DND-41 (cell line): ENCODE data around the gene PDCD1LG2.

Experiments
- ATAC-seq: fragments of 200-7000 bp; cut with Tn5 transposase; 3 replicates; pipeline ENCODE4 v1.9.1; 2021; ENCODE audit warnings: low read depth; ENCODE audit not compliant: insufficient read depth
- DNase-seq: peaks from one replicate; pipeline ENCODE4 v3.0.0-alpha.2; 2020
- H2AFZ ChIP-seq: 2 replicates; pipeline ENCODE4 v1.6.0; 2012; ENCODE audit warnings: low read depth, low read length
- H3K27ac ChIP-seq: 2 replicates; pipeline ENCODE4 v1.5.1; 2012; ENCODE audit warnings: low read length, inconsistent platforms
- H3K27me3 ChIP-seq: fragments of 200-600 bp; sonication (generic); 2 replicates; pipeline ENCODE4 v1.6.0; 2012; ENCODE audit warnings: low read length, mild to moderate bottlenecking, inconsistent platforms; ENCODE audit not compliant: insufficient read depth, poor library complexity
- H3K36me3 ChIP-seq: 2 replicates; pipeline ENCODE4 v1.5.1; 2012; ENCODE audit warnings: low read length, inconsistent platforms; ENCODE audit not compliant: insufficient read depth
- H3K4me1 ChIP-seq: 2 replicates; pipeline ENCODE4 v1.5.1; 2012; ENCODE audit warnings: mild to moderate bottlenecking, low read length; ENCODE audit not compliant: insufficient read depth
- H3K4me2 ChIP-seq: 2 replicates; pipeline ENCODE4 v1.6.0; 2012; ENCODE audit warnings: mild to moderate bottlenecking, moderate library complexity, low read length, inconsistent platforms; ENCODE audit not compliant: insufficient read depth
- H3K4me3 ChIP-seq, 2 experiments: fragments of 200-600 bp in 1 of 2; shearing (Covaris generic) in 1 of 2; 2 replicates each; pipeline ENCODE4 v1.5.1; 2012 to 2016; ENCODE audit warnings: inconsistent platforms in 2 of 2, low read length in 2 of 2, mild to moderate bottlenecking in 2 of 2, low read depth in 1 of 2, moderate library complexity in 1 of 2
- H3K79me2 ChIP-seq: 2 replicates; pipeline ENCODE4 v1.6.0; 2012; ENCODE audit warnings: low read length, inconsistent platforms; ENCODE audit not compliant: insufficient read depth
- H3K9ac ChIP-seq: 2 replicates; pipeline ENCODE4 v1.6.0; 2012; ENCODE audit warnings: low read depth, mild to moderate bottlenecking, inconsistent platforms, low read length, moderate library complexity
- H3K9me3 ChIP-seq: 2 replicates; pipeline ENCODE4 v1.5.1; 2012; ENCODE audit warnings: low read length, moderate library complexity, mild to moderate bottlenecking, inconsistent platforms; ENCODE audit not compliant: insufficient read depth, severe bottlenecking
- H4K20me1 ChIP-seq: 2 replicates; pipeline ENCODE4 v1.6.0; 2012; ENCODE audit warnings: low read length; ENCODE audit not compliant: insufficient read depth
- CTCF ChIP-seq: IDR thresholded peaks from 2 replicates; pipeline ENCODE4 v1.5.1; 2012; ENCODE audit warnings: borderline replicate concordance, low read length, moderate library complexity, mild to moderate bottlenecking; ENCODE audit not compliant: poor library complexity, severe bottlenecking; ENCODE audit errors: extremely low read depth
- EZH2 ChIP-seq: IDR thresholded peaks from 3 replicates; pipeline ENCODE4 v1.6.1; 2012; ENCODE audit warnings: borderline replicate concordance, low read depth, mild to moderate bottlenecking, moderate library complexity, low read length, inconsistent platforms; ENCODE audit not compliant: severe bottlenecking

PDCD1LG2 gene

GRCh38 chr9:5531101-5531882 is 21.0 kb downstream of the PDCD1LG2 start:
- H3K27ac ChIP-seq = no peak overlapping the region
- H3K79me2 ChIP-seq = no peaks in the 10 kb centered on the region
- ATAC-seq = no peak
- no peaks in the 10 kb centered on the region for H3K4me1 ChIP-seq
- no peak overlapping the region for H2AFZ ChIP-seq
- no peaks in the 10 kb centered on the region for H3K36me3 ChIP-seq
- no peaks in the 10 kb centered on the region for H4K20me1 ChIP-seq
- no peaks in the 10 kb centered on the region for H3K9me3 ChIP-seq
- H3K4me3 ChIP-seq = no peak overlapping the region
- no peaks in the 10 kb centered on the region for H3K27me3 ChIP-seq
- no peak overlapping the region for H3K9ac ChIP-seq
- no peak for DNase-seq
- H3K4me2 ChIP-seq = no peak overlapping the region
- TF ChIP-seq CTCF (no peak), EZH2 (no peak)

DNA sequence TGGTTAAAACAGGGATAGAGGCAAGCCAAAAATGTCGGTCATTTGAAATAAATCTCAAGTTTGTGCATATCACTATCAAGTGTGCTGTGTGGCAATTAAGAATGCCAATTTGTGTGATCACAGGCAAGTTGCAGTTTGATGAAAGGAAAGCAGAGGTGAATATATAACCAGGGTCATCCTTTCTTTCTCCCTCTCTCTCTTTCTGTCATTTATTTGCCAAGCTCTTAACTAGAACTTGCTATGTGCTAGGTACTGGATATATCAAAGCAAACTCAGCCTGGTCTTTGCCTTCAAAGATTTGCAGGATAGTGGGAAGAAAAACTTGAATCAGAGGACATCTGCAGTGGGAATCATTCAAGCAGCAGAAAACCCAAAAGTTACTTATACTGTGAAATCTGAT is 22.0 kb downstream of the PDCD1LG2 start:
- no peak overlapping the region for H3K27ac ChIP-seq

GRCh38 chr9:5532790-5533189 is 22.5 kb downstream of the PDCD1LG2 start:
- H3K9me3 ChIP-seq = no peaks in the 10 kb centered on the region
- no peak for TF ChIP-seq CTCF
- no peak for TF ChIP-seq EZH2
- H3K4me2 ChIP-seq = no peak overlapping the region
- no peak for DNase-seq
- H3K79me2 ChIP-seq = no peaks in the 10 kb centered on the region
- no peak overlapping the region for H3K4me3 ChIP-seq
- no peak overlapping the region for H3K9ac ChIP-seq
- no peaks in the 10 kb centered on the region for H3K36me3 ChIP-seq
- H3K4me1 ChIP-seq = no peaks in the 10 kb centered on the region
- H3K27me3 ChIP-seq = no peaks in the 10 kb centered on the region
- no peaks in the 10 kb centered on the region for H4K20me1 ChIP-seq
- H2AFZ ChIP-seq = no peak overlapping the region
- no peak overlapping the region for H3K27ac ChIP-seq
- ATAC-seq = no peak

More for the DNA sequence above, 22.0 kb downstream of the PDCD1LG2 start:
- no peaks in the 10 kb centered on the region for H3K36me3 ChIP-seq
- no peak overlapping the region for H3K4me2 ChIP-seq
- H3K4me1 ChIP-seq = no peaks in the 10 kb centered on the region
- no peaks in the 10 kb centered on the region for H3K27me3 ChIP-seq
- no peaks in the 10 kb centered on the region for H3K9me3 ChIP-seq
- H2AFZ ChIP-seq = no peak overlapping the region
- TF ChIP-seq EZH2 (no peak), CTCF (no peak)
- no peaks in the 10 kb centered on the region for H4K20me1 ChIP-seq
- no peak overlapping the region for H3K9ac ChIP-seq
- no peak for DNase-seq
- H3K4me3 ChIP-seq = no peak overlapping the region
- no peaks in the 10 kb centered on the region for H3K79me2 ChIP-seq
- no peak for ATAC-seq
